Measurements from ENCODE around the gene DPH5. TPM values are rescaled to one million over a fixed set of nuclear protein-coding genes. Genes with fewer than 3 reads are reported as not detected.
"Not testable (repeated sequence)": the region's sequence is repeated elsewhere in the genome, so short reads cannot be mapped to it uniquely, and the experiment has no call there.

DPH5 gene
- total RNA-seq, 1 donor from 2014 or later: 42.2 TPM

DNA sequence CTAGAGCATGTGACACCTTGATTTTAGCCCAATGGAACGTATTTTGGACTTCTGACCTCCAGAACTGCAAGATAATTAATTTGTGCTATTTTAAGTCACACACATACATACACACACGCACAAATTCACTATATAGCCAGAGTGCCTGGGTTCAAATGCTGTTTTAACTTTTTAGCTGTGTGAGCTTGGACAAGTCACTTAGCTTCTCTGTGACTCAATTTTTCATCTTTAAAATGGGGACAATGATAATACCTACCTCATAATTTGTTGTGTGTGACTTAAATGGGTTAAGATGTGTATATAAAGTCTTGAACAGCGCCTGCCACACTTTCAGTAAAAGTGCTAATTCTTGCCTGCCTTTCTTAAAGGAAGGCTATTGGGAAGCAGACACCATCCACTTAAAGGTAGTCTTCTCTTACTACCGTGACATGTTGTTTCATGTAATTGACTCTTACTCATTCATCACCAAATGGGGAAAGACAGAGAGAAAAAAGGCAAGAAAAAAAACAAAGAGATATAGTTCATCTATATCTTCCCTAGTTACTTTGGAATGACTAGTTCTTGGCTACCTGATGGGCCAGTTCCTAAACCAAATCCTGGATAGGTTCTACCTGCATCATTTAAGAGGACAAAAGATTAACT is 73.4 kb downstream of the DPH5 start:
- TF ChIP-seq, protein P1, sequence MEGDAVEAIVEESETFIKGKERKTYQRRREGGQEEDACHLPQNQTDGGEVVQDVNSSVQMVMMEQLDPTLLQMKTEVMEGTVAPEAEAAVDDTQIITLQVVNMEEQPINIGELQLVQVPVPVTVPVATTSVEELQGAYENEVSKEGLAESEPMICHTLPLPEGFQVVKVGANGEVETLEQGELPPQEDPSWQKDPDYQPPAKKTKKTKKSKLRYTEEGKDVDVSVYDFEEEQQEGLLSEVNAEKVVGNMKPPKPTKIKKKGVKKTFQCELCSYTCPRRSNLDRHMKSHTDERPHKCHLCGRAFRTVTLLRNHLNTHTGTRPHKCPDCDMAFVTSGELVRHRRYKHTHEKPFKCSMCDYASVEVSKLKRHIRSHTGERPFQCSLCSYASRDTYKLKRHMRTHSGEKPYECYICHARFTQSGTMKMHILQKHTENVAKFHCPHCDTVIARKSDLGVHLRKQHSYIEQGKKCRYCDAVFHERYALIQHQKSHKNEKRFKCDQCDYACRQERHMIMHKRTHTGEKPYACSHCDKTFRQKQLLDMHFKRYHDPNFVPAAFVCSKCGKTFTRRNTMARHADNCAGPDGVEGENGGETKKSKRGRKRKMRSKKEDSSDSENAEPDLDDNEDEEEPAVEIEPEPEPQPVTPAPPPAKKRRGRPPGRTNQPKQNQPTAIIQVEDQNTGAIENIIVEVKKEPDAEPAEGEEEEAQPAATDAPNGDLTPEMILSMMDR (IDR thresholded peaks at IDR 0.05; ENCODE audit: unreplicated experiment): no peak
- H3K4me3 Mint-ChIP-seq (ENCODE audit: unreplicated experiment): no peak overlapping the region
- H3K27me3 Mint-ChIP-seq (ENCODE audit: unreplicated experiment): peaks cover 1% of the 10 kb centered on the region
- peaks cover 5% of the 10 kb centered on the region for H3K9me3 Mint-ChIP-seq (ENCODE audit: unreplicated experiment)
- H3K4me1 Mint-ChIP-seq (ENCODE audit: unreplicated experiment): peaks cover 26% of the 10 kb centered on the region
- H3K27ac Mint-ChIP-seq (ENCODE audit: unreplicated experiment): no peak overlapping the region
- no peak for DNase-seq (ENCODE audit: low spot score)
- peaks cover 35% of the 10 kb centered on the region for H3K36me3 Mint-ChIP-seq (ENCODE audit: low read depth, unreplicated experiment)

DNA sequence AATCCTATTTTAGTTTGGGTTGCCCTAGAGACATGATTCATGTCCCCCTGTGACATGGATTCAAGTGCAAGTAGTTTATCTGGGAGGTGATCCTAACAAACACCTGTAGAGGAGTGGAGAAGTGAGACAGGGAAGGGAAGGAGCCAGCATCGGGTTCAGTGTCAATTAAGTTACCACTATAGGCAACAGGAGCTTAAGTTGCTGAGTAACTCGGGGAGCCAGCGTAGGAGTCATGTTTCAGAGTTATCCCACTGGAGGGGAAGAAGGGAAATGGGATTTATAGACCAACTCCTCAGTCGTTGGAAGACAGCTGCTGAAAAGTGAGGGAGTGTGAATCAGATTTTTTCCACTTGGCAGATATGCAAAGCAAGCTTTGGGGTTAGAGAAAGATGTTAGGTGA is 74.8 kb downstream of the DPH5 start:
- Mint-ChIP-seq H3K27ac (ENCODE audit: unreplicated experiment) (no peak overlapping the region), H3K9me3 (ENCODE audit: unreplicated experiment) (peaks cover 5% of the 10 kb centered on the region), H3K27me3 (ENCODE audit: unreplicated experiment) (peaks cover 1% of the 10 kb centered on the region), H3K4me3 (ENCODE audit: unreplicated experiment) (no peak overlapping the region), H3K4me1 (ENCODE audit: unreplicated experiment) (peaks cover 23% of the 10 kb centered on the region), H3K36me3 (ENCODE audit: low read depth, unreplicated experiment) (peaks cover 48% of the 10 kb centered on the region)
- TF ChIP-seq, protein P1 (IDR thresholded peaks at IDR 0.05; ENCODE audit: unreplicated experiment): no peak
- DNase-seq (ENCODE audit: low spot score): no peak

DNA sequence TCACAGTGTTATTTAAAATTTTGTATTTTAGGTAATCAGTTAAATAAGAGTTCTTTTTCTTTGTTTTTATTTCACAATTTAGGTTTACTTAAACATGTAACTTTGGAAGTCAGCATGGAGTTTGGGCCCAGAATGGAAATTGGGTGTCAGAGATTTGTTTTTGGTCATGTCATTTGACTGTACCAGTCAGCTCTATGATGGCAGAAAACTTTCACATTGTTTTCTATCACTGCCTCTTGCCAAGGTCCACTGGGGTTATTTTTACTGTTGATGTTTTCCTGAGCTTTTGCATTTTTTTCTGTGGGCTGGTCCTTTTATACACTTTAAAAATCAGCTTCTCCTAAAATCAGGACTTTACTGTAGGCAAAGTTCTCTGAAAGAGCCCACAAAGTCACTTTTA is 75.2 kb downstream of the DPH5 start:
- Mint-ChIP-seq H3K4me1 (ENCODE audit: unreplicated experiment) (peaks cover 22% of the 10 kb centered on the region), H3K9me3 (ENCODE audit: unreplicated experiment) (peaks cover 5% of the 10 kb centered on the region), H3K4me3 (ENCODE audit: unreplicated experiment) (no peak overlapping the region), H3K27ac (ENCODE audit: unreplicated experiment) (no peak overlapping the region), H3K27me3 (ENCODE audit: unreplicated experiment) (peaks cover 1% of the 10 kb centered on the region), H3K36me3 (ENCODE audit: low read depth, unreplicated experiment) (peaks cover 48% of the 10 kb centered on the region)
- TF ChIP-seq, protein P1 (IDR thresholded peaks at IDR 0.05; ENCODE audit: unreplicated experiment): no peak
- DNase-seq (ENCODE audit: low spot score): no peak

DNA sequence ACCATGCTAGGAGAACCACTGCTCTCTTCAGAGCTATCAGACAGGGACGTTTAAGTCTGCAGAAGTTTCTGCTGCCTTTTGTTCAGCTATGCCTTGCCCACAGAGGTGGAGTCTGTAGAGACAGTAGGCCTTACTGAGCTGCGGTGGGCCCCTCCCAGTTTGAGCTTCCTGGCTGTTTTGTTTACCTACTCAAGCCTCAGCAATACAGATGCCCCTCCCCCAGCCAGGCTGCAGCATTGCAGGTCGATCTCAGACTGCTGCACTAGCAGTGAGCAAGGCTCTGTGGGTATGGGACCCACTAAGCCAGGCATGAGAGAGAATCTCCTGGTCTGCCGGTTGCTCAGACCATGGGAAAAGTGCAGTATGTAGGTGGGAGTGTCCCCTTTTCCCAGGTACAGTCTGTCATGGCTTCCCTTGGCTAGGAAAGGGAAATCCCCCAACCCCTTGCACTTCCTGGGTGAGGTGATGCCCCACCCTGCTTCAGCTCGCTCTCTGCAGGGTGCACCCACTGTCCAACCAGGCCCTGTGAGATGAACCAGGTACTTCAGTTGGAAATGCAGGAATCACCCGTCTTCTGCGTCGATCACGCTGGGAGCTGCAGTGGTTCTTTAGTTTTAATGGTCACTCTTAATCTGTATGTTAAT is 75.9 kb downstream of the DPH5 start:
- H3K9me3 Mint-ChIP-seq (ENCODE audit: unreplicated experiment); H3K27ac Mint-ChIP-seq (ENCODE audit: unreplicated experiment); H3K27me3 Mint-ChIP-seq (ENCODE audit: unreplicated experiment); H3K4me3 Mint-ChIP-seq (ENCODE audit: unreplicated experiment): not testable (repeated sequence)
- DNase-seq (ENCODE audit: low spot score): peak; percentile 29
- peaks cover 48% of the 10 kb centered on the region for H3K36me3 Mint-ChIP-seq (ENCODE audit: low read depth, unreplicated experiment)
- H3K4me1 Mint-ChIP-seq (ENCODE audit: unreplicated experiment): peaks cover 21% of the 10 kb centered on the region

DNA sequence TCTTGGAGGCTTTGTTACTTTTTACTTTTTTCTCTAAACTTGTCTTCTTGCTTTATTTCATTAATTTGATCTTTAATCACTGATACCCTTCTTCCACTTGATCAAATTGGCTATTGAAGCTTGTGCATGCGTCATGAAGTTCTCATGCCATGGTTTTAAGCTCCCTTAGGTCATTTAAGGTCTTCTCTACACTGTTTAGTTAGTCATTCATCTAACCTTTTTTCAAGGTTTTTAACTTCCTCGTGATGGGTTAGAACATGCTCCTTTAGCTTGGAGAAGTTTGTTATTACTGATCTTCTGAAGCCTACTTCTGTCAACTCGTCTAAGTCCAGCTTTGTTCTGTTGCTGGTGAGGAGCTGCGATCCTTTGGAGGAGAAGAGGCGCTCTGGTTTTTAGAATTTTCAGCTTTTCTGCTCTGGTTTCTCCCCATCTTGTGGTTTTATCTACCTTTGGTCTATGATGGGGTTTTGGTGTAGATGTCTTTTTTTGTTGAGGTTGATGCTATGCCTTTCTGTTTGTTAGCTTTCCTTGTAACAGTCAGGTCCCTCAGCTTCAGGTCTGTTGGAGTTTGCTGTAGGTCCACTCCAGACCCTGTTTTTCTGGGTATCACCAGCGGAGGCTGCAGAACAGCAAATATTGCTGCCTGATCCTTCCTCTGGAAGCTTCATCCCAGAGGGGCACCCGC is 76.7 kb downstream of the DPH5 start:
- peaks cover 21% of the 10 kb centered on the region for H3K4me1 Mint-ChIP-seq (ENCODE audit: unreplicated experiment)
- not testable (repeated sequence) for H3K4me3 Mint-ChIP-seq (ENCODE audit: unreplicated experiment); H3K9me3 Mint-ChIP-seq (ENCODE audit: unreplicated experiment); DNase-seq (ENCODE audit: low spot score); H3K27ac Mint-ChIP-seq (ENCODE audit: unreplicated experiment); H3K27me3 Mint-ChIP-seq (ENCODE audit: unreplicated experiment)
- peaks cover 48% of the 10 kb centered on the region for H3K36me3 Mint-ChIP-seq (ENCODE audit: low read depth, unreplicated experiment)

DNA sequence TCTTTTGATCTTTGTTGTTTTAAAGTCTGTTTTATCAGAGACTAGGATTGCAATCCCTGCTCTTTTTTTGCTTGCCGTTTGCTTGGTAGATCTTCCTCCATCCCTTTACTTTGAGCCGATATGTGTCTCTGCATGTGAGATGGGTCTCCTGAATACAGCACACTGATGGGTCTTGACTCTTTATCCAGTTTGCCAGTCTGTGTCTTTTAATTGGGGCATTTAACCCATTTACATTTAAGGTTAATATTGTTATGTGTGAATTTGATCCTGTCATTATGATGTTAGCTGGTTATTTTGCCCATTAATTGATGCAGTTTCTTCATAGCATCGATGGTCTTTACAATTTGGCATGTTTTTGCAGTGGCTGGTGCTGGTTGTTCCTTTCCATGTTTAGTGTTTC is 77.8 kb downstream of the DPH5 start:
- not testable (repeated sequence) for H3K9me3 Mint-ChIP-seq (ENCODE audit: unreplicated experiment); H3K4me3 Mint-ChIP-seq (ENCODE audit: unreplicated experiment); H3K27ac Mint-ChIP-seq (ENCODE audit: unreplicated experiment); DNase-seq (ENCODE audit: low spot score); H3K27me3 Mint-ChIP-seq (ENCODE audit: unreplicated experiment)
- Mint-ChIP-seq H3K4me1 (ENCODE audit: unreplicated experiment) (peaks cover 16% of the 10 kb centered on the region), H3K36me3 (ENCODE audit: low read depth, unreplicated experiment) (peaks cover 44% of the 10 kb centered on the region)

DNA sequence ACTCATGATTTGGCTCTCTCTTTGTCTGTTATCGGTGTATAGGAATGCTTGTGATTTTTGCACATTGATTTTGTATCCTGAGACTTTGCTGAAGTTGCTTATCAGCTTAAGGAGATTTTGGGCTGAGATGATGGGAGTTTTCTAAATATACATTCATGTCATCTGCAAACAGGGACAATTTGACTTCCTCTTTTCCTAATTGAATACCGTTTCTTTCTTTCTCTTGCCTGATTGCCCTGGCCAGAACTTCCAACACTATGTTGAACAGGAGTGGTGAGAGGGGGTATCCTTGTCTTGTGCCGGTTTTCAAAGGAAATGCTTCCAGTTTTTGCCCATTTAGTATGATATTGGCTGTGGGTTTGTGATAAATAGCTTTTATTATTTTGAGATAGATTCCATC is 79.5 kb downstream of the DPH5 start:
- not testable (repeated sequence) for H3K9me3 Mint-ChIP-seq (ENCODE audit: unreplicated experiment); H3K4me3 Mint-ChIP-seq (ENCODE audit: unreplicated experiment); H3K27ac Mint-ChIP-seq (ENCODE audit: unreplicated experiment); DNase-seq (ENCODE audit: low spot score); H3K27me3 Mint-ChIP-seq (ENCODE audit: unreplicated experiment)
- Mint-ChIP-seq H3K36me3 (ENCODE audit: low read depth, unreplicated experiment) (peaks cover 49% of the 10 kb centered on the region), H3K4me1 (ENCODE audit: unreplicated experiment) (peaks cover 14% of the 10 kb centered on the region)
